HepG2 (cell line): ENCODE data around the gene CTIF. TPM values are rescaled to one million over a fixed set of nuclear protein-coding genes. Genes with fewer than 3 reads are reported as not detected.

Source experiments
- ATAC-seq: fragments of 200-7000 bp; cut with Tn5 transposase; 3 replicates; pipeline ENCODE4 v1.9.1; 2020; ENCODE audit warnings: mild to moderate bottlenecking, moderate library complexity
- BruUV-seq: library from RNA; stranded (reverse); fragments of 400-500 nt; replicated peaks from 2 replicates; lab custom pipeline; 2021; lab: Mats Ljungman, UMichigan
- CTCF ChIA-PET: fragments of 300-600 bp; formaldehyde crosslinking; extraction: SDS; loops from one replicate; lab custom pipeline; 2021; ENCODE audit warnings: low total read pairs, inconsistent platforms, low intra/inter-chr PET ratio; lab: Yijun Ruan, JAX
- POLR2A ChIA-PET: fragments of 350-600 bp; sonication (Branson Sonifier 250); formaldehyde crosslinking; loops from one replicate; lab custom pipeline; 2020; ENCODE audit warnings: antibody characterized with exemption, inconsistent platforms; lab: Yijun Ruan, JAX
- DNase-seq: peaks from one replicate; pipeline ENCODE4 v3.0.0-alpha.2; 2015; ENCODE audit warnings: low spot score
- FAIRE-seq: peaks from 3 replicates; lab custom pipeline; 2011; peaks lifted over from hg19 to GRCh38; lab: Jason Lieb, UNC
- H2AFZ ChIP-seq: one replicate; pipeline ENCODE4 v1.6.1; 2011; ENCODE audit warnings: low read length, inconsistent platforms
- H3K27ac ChIP-seq: fragments of 300-600 bp; 3 replicates; pipeline ENCODE4 v1.8.0; 2011; ENCODE audit warnings: mixed run types, mild to moderate bottlenecking, mixed read lengths, low read length, inconsistent platforms; ENCODE audit not compliant: insufficient read depth; ENCODE audit errors: extremely low read length
- H3K27me3 ChIP-seq, 2 experiments: fragments of 200-600 bp in 1 of 2; 2 replicates in 1 of 2; 3 replicates in 1 of 2; pipeline versions ENCODE4 v1.6.0 to v1.8.0; 2011; ENCODE audit warnings: low read length in 2 of 2, mild to moderate bottlenecking in 2 of 2, moderate library complexity in 2 of 2, inconsistent platforms in 1 of 2; ENCODE audit not compliant: insufficient read depth in 2 of 2, control insufficient read depth in 1 of 2
- H3K36me3 ChIP-seq, 2 experiments: fragments of 200-600 bp in 1 of 2; replicated peaks in 1 of 2; 2 replicates in 1 of 2; 3 replicates in 1 of 2; pipeline versions ENCODE4 v1.5.1 to v1.8.0; 2011; ENCODE audit warnings: low read length in 2 of 2, inconsistent platforms in 1 of 2; ENCODE audit not compliant: insufficient read depth in 2 of 2, control insufficient read depth in 1 of 2
- H3K4me1 ChIP-seq: 2 replicates; pipeline ENCODE4 v1.5.1; 2012; ENCODE audit warnings: low read length, inconsistent platforms; ENCODE audit not compliant: insufficient read depth
- H3K4me2 ChIP-seq: 2 replicates; pipeline ENCODE4 v1.6.0; 2011; ENCODE audit warnings: low read depth, low read length, inconsistent platforms
- H3K4me3 ChIP-seq, 3 experiments: fragments of 200-600 bp in 1 of 3; sonication (generic), shearing (Covaris generic) in 1 of 3; replicated peaks in 1 of 3; 2 replicates each; pipeline ENCODE4 v1.5.1; 2011 to 2016; ENCODE audit warnings: low read length in 3 of 3, inconsistent platforms in 2 of 3, low read depth in 2 of 3, mild to moderate bottlenecking in 2 of 3, control low read depth in 1 of 3, mixed read lengths in 1 of 3; ENCODE audit not compliant: insufficient read depth in 1 of 3
- H3K79me2 ChIP-seq: one replicate; pipeline ENCODE4 v1.6.1; 2011; ENCODE audit warnings: low read length, inconsistent platforms; ENCODE audit not compliant: insufficient read depth
- H3K9ac ChIP-seq: 2 replicates; pipeline ENCODE4 v1.6.0; 2011; ENCODE audit warnings: mild to moderate bottlenecking, low read depth, low read length, inconsistent platforms; ENCODE audit not compliant: insufficient read depth
- H3K9me3 ChIP-seq: 2 replicates; pipeline ENCODE4 v1.5.1; 2012; ENCODE audit warnings: mild to moderate bottlenecking, low read length
- H4K20me1 ChIP-seq: 2 replicates; pipeline ENCODE4 v1.6.0; 2011; ENCODE audit warnings: inconsistent platforms, mild to moderate bottlenecking, low read length, moderate library complexity; ENCODE audit not compliant: insufficient read depth
- BCL6 ChIP-seq: IDR thresholded peaks from 2 replicates; pipeline ENCODE4 v1.6.1; 2016; ENCODE audit warnings: missing genetic modification reagents, missing compliant biosample characterization
- NFRKB ChIP-seq: fragments of 450-650 bp; IDR thresholded peaks from 2 replicates; pipeline ENCODE4 v1.6.1; 2017
- NR2C2 ChIP-seq: sonication (generic); formaldehyde crosslinking; IDR thresholded peaks from 2 replicates; pipeline ENCODE4 v1.4.0; 2020; ENCODE audit warnings: missing genetic modification reagents, mild to moderate bottlenecking, moderate library complexity, borderline replicate concordance
- RFX3 ChIP-seq: IDR thresholded peaks from 2 replicates; pipeline ENCODE4 v1.6.1; 2016; ENCODE audit warnings: missing biosample characterization, missing genetic modification reagents
- ZFP62 ChIP-seq: sonication (generic); formaldehyde crosslinking; IDR thresholded peaks from 2 replicates; pipeline ENCODE4 v1.4.0; 2020; ENCODE audit warnings: missing genetic modification reagents
- ZNF644 ChIP-seq: IDR thresholded peaks from 2 replicates; pipeline ENCODE4 v1.6.1; 2016; ENCODE audit warnings: low read depth
- ZNF782 ChIP-seq: sonication (generic); formaldehyde crosslinking; IDR thresholded peaks from 2 replicates; pipeline ENCODE4 v1.4.0; 2020; ENCODE audit warnings: missing genetic modification reagents, mild to moderate bottlenecking, borderline replicate concordance
- ZSCAN20 ChIP-seq: sonication (generic); formaldehyde crosslinking; IDR thresholded peaks from 2 replicates; pipeline ENCODE4 v1.4.0; 2020; ENCODE audit warnings: missing genetic modification reagents, mild to moderate bottlenecking, borderline replicate concordance
- WGBS: methylation state at CpG from one replicate; pipeline ENCODE4 v1.1.6; 2017; ENCODE audit warnings: low lambda C conversion rate; 5-methylcytosine and 5-hydroxymethylcytosine counted together
- in situ Hi-C: cut with HindIII; loops from 2 replicates; pipeline ENCODE4 v1.10.0; 2017; ENCODE audit warnings: low pct_unique_long_range_greater_than_20kb; ENCODE audit not compliant: extremely low pct_ligation_motif_present
- intact Hi-C: fragments of 100-400 bp; cut with micrococcal nuclease; formaldehyde crosslinking; loops from one replicate; pipeline ENCODE4 v1.10.0; 2022; ENCODE audit not compliant: unreplicated experiment
- polyA plus RNA-seq, 8 experiments: library from polyadenylated mRNA; depleted of rRNA in 3 of 8; stranded (reverse) in 7 of 8; unstranded in 1 of 8; fragments of >200 nt; fragmentation: Illumina TruSeq in 4 of 8; extraction: Trizol in 4 of 8; gene quantifications; 2 replicates each; pipeline versions ENCODE4 v1.2.1 to v1.2.3, GENCODE V29; 2011 to 2016; ENCODE audit warnings: low read depth in 4 of 8, missing spikeins in 1 of 8, mixed read lengths in 1 of 8; ENCODE audit not compliant: insufficient read depth in 1 of 8
- total RNA-seq, 5 experiments: library from RNA; depleted of rRNA; stranded (reverse); fragments of >200 nt; fragmentation: Illumina TruSeq; extraction: Trizol; gene quantifications; 2 replicates each; pipeline ENCODE4 v1.2.3, GENCODE V29; 2016; ENCODE audit warnings: low read depth in 1 of 5
- TF ChIP-seq, protein P1 (sequence below): sonication (generic); formaldehyde crosslinking; IDR thresholded peaks from 2 replicates; pipeline ENCODE4 v1.8.0; 2022; ENCODE audit warnings: missing genetic modification reagents, mild to moderate bottlenecking, inconsistent platforms, borderline replicate concordance
- TF ChIP-seq, protein P2 (sequence below): sonication (generic); formaldehyde crosslinking; IDR thresholded peaks from 2 replicates; pipeline ENCODE4 v1.5.0; 2020; ENCODE audit warnings: missing genetic modification reagents, mild to moderate bottlenecking, borderline replicate concordance
- TF ChIP-seq, protein P3 (sequence below): sonication (generic); formaldehyde crosslinking; IDR thresholded peaks from 2 replicates; pipeline ENCODE4 v1.4.0; 2020; ENCODE audit warnings: mild to moderate bottlenecking, low read depth, missing genetic modification reagents

The CTIF gene
- total and polyA plus RNA-seq, 2 of the 13 experiments (the other 11 are each of a cell fraction or from before 2014, with no cell fraction given) = 18.2 to 28.0 TPM

DNA sequence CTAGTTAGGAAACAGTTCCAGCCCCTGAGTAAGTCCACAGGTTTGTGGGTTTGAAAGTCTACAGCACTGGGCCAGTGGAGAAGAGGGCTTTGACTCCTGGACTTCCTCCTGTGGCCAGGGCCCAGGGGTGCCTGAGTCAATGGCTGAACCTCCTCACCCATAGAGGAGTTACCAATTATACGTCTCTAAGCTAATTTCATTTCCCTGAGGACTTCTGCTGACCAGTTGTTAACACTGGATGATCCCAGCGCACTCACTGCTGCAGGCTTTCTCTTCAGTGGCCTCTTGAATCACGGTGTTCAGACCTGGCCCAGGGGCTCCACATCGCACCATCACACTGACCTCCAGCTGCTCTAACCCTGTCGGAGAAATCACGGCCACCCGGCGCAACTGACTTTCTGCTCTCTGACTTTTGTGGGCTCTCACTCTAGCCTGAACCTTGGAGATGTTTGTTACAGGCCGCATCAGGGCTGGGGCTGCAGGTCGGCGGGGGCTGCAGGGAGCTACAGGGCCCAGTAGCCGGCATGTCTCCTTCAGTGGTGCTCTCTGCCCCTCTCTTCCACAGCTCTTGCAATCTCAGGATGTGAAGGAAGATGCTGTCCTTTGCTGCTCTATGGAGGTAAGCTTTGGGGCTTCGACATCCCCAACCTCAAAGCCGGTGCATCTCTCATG lies 318.3 kb downstream of the CTIF start:
- no peak overlapping the region for H3K4me3 ChIP-seq
- no peaks in the 10 kb centered on the region for H3K79me2 ChIP-seq
- no peaks in the 10 kb centered on the region for H4K20me1 ChIP-seq
- no peaks in the 10 kb centered on the region for H3K9me3 ChIP-seq
- no peak overlapping the region for H2AFZ ChIP-seq
- intact Hi-C loops (no loop called here), in situ Hi-C loops (no loop called here)
- no peak overlapping the region for H3K27ac ChIP-seq
- H3K4me2 ChIP-seq = no peak overlapping the region
- CTCF ChIA-PET = no interaction called here
- 94% methylated on average over 14 of the region's 14 CpGs for WGBS
- no peak overlapping the region for H3K9ac ChIP-seq
- FAIRE-seq (no peak), ATAC-seq (no peak), DNase-seq (no peak)
- H3K4me1 ChIP-seq = no peaks in the 10 kb centered on the region
- BruUV-seq = no TSS peak
- POLR2A ChIA-PET = no interaction called here
- H3K36me3 ChIP-seq = peaks cover 5 to 35% of the 10 kb centered on the region in 2 experiments; a peak in 4 of 5 replicates
- TF ChIP-seq ZSCAN20 (CRISPR knock-in tag) (no peak), ZFP62 (CRISPR knock-in tag) (no peak), ZNF644 (CRISPR knock-in tag) (no peak), RFX3 (CRISPR knock-in tag) (no peak), BCL6 (no peak), NFRKB (no peak), ZNF782 (CRISPR knock-in tag) (no peak), NR2C2 (CRISPR knock-in tag) (no peak)
- TF ChIP-seq, protein P1, sequence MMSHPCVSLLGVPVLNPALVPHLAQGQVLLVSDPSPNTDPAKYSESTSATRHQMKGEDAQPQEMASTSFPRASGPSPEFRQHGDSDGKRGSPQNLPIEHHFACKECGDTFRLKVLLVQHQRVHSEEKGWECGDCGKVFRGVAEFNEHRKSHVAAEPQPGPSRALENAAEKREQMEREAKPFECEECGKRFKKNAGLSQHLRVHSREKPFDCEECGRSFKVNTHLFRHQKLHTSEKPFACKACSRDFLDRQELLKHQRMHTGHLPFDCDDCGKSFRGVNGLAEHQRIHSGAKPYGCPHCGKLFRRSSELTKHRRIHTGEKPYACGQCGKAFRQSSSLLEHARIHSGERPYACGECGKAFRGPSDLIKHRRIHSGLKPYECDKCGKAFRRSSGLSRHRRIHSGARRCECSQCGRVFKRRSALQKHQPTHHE (CRISPR knock-in tag) = no peak
- TF ChIP-seq, protein P2, sequence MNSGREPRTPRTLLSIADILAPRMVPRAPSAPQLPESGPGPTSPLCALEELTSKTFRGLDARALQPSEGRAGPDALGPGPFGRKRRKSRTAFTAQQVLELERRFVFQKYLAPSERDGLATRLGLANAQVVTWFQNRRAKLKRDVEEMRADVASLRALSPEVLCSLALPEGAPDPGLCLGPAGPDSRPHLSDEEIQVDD (CRISPR knock-in tag) = no peak
- TF ChIP-seq, protein P3, sequence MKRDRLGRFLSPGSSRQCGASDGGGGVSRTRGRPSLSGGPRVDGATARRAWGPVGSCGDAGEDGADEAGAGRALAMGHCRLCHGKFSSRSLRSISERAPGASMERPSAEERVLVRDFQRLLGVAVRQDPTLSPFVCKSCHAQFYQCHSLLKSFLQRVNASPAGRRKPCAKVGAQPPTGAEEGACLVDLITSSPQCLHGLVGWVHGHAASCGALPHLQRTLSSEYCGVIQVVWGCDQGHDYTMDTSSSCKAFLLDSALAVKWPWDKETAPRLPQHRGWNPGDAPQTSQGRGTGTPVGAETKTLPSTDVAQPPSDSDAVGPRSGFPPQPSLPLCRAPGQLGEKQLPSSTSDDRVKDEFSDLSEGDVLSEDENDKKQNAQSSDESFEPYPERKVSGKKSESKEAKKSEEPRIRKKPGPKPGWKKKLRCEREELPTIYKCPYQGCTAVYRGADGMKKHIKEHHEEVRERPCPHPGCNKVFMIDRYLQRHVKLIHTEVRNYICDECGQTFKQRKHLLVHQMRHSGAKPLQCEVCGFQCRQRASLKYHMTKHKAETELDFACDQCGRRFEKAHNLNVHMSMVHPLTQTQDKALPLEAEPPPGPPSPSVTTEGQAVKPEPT (CRISPR knock-in tag) = no peak
- H3K27me3 ChIP-seq = no peaks in the 10 kb centered on the region
